Muscle layer of colon (tissue), 2 donors: Measurements from ENCODE around the gene PSMD1.

Source experiments
- H3K27ac ChIP-seq: one replicate; pipeline ENCODE4 v1.7.0; 2013; ENCODE audit warnings: low read depth, mild to moderate bottlenecking, low read length, moderate library complexity
- H3K27me3 ChIP-seq, 2 donors: one replicate each; pipeline ENCODE4 v1.7.0; 2013; ENCODE audit warnings: low read length in 2 of 2, mild to moderate bottlenecking in 2 of 2; ENCODE audit not compliant: insufficient read depth in 2 of 2, control insufficient read depth in 1 of 2
- H3K36me3 ChIP-seq: one replicate; pipeline ENCODE4 v1.7.0; 2013; ENCODE audit warnings: mild to moderate bottlenecking, low read length; ENCODE audit not compliant: insufficient read depth
- H3K4me1 ChIP-seq: one replicate; pipeline ENCODE4 v1.7.0; 2013; ENCODE audit warnings: mild to moderate bottlenecking, low read length; ENCODE audit not compliant: insufficient read depth
- H3K4me3 ChIP-seq, 2 donors: one replicate each; pipeline ENCODE4 v1.7.0; 2013; ENCODE audit warnings: low read length in 2 of 2, low read depth in 1 of 2, mild to moderate bottlenecking in 1 of 2, moderate library complexity in 1 of 2
- H3K9ac ChIP-seq: one replicate; pipeline ENCODE4 v1.7.0; 2013; ENCODE audit warnings: low read length
- H3K9me3 ChIP-seq: one replicate; pipeline ENCODE4 v1.7.0; 2013; ENCODE audit warnings: mild to moderate bottlenecking, low read length
- donor health status: abdominal sarcoma.
- donor health status: Adenocarcinoma of cecum.

The PSMD1 gene

GRCh38 chr2:231204146-231204545 is 147.5 kb downstream of the PSMD1 start:
- Histone ChIP-seq H3K9me3 (no peaks in the 10 kb centered on the region), H3K9ac (no peak overlapping the region), H3K36me3 (peaks cover 5% of the 10 kb centered on the region), H3K4me3 (no peak overlapping the region), H3K27ac (no peak overlapping the region), H3K4me1 (peaks cover 11% of the 10 kb centered on the region), H3K27me3 (no peaks in the 10 kb centered on the region)

- H3K9ac ChIP-seq, result no peak overlapping the region
- no peak overlapping the region for H3K4me3 ChIP-seq
- no peaks in the 10 kb centered on the region for H3K9me3 ChIP-seq
- H3K27me3 ChIP-seq, result no peaks in the 10 kb centered on the region
- H3K27ac ChIP-seq, result no peak overlapping the region
- H3K36me3 ChIP-seq, result peaks cover 5% of the 10 kb centered on the region
- peaks cover 7% of the 10 kb centered on the region for H3K4me1 ChIP-seq
Measured at GRCh38 chr2:231204581-231204980, 147.9 kb downstream of the PSMD1 start.

GRCh38 chr2:231207734-231208133 is 151.1 kb downstream of the PSMD1 start:
- no peaks in the 10 kb centered on the region for H3K27me3 ChIP-seq
- no peak overlapping the region for H3K27ac ChIP-seq
- H3K9me3 ChIP-seq, result no peaks in the 10 kb centered on the region
- H3K9ac ChIP-seq, result no peak overlapping the region
- H3K36me3 ChIP-seq, result peaks cover 11% of the 10 kb centered on the region
- H3K4me1 ChIP-seq, result peaks cover 18% of the 10 kb centered on the region
- H3K4me3 ChIP-seq, result no peak overlapping the region

GRCh38 chr2:231210782-231211181 is 154.1 kb downstream of the PSMD1 start:
- H3K9ac ChIP-seq, result no peak overlapping the region
- no peak overlapping the region for H3K4me3 ChIP-seq
- H3K4me1 ChIP-seq, result peaks cover 18% of the 10 kb centered on the region
- H3K27ac ChIP-seq, result no peak overlapping the region
- no peaks in the 10 kb centered on the region for H3K27me3 ChIP-seq
- H3K9me3 ChIP-seq, result no peaks in the 10 kb centered on the region
- H3K36me3 ChIP-seq, result peaks cover 17% of the 10 kb centered on the region

- H3K36me3 ChIP-seq, result peaks cover 20% of the 10 kb centered on the region
- H3K4me1 ChIP-seq, result peaks cover 18% of the 10 kb centered on the region
- no peaks in the 10 kb centered on the region for H3K27me3 ChIP-seq
Measured at GRCh38 chr2:231211486-231211885, 154.8 kb downstream of the PSMD1 start.

GRCh38 chr2:231212329-231212845 is 155.7 kb downstream of the PSMD1 start:
- Histone ChIP-seq H3K4me1 (peaks cover 18% of the 10 kb centered on the region), H3K9ac (no peak overlapping the region), H3K27ac (peak overlapping the region; percentile 30), H3K4me3 (no peak overlapping the region), H3K36me3 (peaks cover 21% of the 10 kb centered on the region), H3K9me3 (no peaks in the 10 kb centered on the region), H3K27me3 (no peaks in the 10 kb centered on the region)

More at GRCh38 chr2:231211486-231211885, 154.8 kb downstream of the PSMD1 start:
- Histone ChIP-seq H3K4me3 (no peak overlapping the region), H3K9ac (no peak overlapping the region), H3K27ac (no peak overlapping the region), H3K9me3 (no peaks in the 10 kb centered on the region)

- H3K36me3 ChIP-seq, result peaks cover 17% of the 10 kb centered on the region
- no peak overlapping the region for H3K4me3 ChIP-seq
- H3K27ac ChIP-seq, result no peak overlapping the region
- H3K9me3 ChIP-seq, result no peaks in the 10 kb centered on the region
- H3K27me3 ChIP-seq, result no peaks in the 10 kb centered on the region
- H3K9ac ChIP-seq, result no peak overlapping the region
- peaks cover 18% of the 10 kb centered on the region for H3K4me1 ChIP-seq
Measured at GRCh38 chr2:231213931-231214642, 157.4 kb downstream of the PSMD1 start.

- Histone ChIP-seq H3K9ac (no peak overlapping the region), H3K9me3 (no peaks in the 10 kb centered on the region), H3K27me3 (no peaks in the 10 kb centered on the region), H3K4me3 (no peak overlapping the region), H3K36me3 (peaks cover 10% of the 10 kb centered on the region), H3K4me1 (peaks cover 10% of the 10 kb centered on the region), H3K27ac (no peak overlapping the region)
Measured at GRCh38 chr2:231218366-231218765, 161.7 kb downstream of the PSMD1 start.

- H3K9me3 ChIP-seq, result no peaks in the 10 kb centered on the region
- peaks cover 7% of the 10 kb centered on the region for H3K36me3 ChIP-seq
- H3K9ac ChIP-seq, result no peak overlapping the region
- no peak overlapping the region for H3K27ac ChIP-seq
- peaks cover 14% of the 10 kb centered on the region for H3K4me1 ChIP-seq
- H3K4me3 ChIP-seq, result no peak overlapping the region
- H3K27me3 ChIP-seq, result no peaks in the 10 kb centered on the region
Measured at GRCh38 chr2:231219289-231219688, 162.6 kb downstream of the PSMD1 start.

- Histone ChIP-seq H3K4me1 (peaks cover 17% of the 10 kb centered on the region), H3K4me3 (no peak overlapping the region), H3K9ac (no peak overlapping the region), H3K27me3 (no peaks in the 10 kb centered on the region), H3K9me3 (no peaks in the 10 kb centered on the region), H3K27ac (peak overlapping the region; percentile 56), H3K36me3 (no peaks in the 10 kb centered on the region)
Measured at GRCh38 chr2:231221761-231222160, 165.1 kb downstream of the PSMD1 start.
